ENCODE measurements around the gene SLC13A4.

Gene SLC13A4

DNA sequence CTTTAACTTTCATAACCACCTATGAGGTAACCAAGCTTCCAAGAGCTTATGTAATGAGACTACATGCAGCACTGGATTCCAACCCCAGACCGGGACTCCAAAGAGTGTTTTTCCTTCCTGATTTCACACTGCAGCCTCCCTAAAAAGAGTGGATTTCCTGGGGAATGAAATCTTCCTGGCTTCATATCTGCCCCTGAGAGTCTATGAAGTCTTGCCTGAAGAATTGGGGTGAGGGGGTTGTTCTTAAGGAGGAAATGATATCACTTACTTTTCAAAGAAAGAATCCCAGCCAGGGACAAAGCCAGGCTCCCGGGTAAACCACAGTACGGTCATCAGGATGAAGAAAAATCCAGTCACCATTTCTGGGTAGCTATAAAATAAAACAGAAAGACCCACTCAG is 35.9 kb downstream of the SLC13A4 start:
- in situ Hi-C loops (cut with HindIII; ENCODE audit: low pct_unique_long_range_greater_than_20kb, low sequenced_read_pairs): no loop called here
- no peak for DNase-seq (ENCODE audit: low read depth in 1 of 2, low spot score in 1 of 2)
- TF ChIP-seq JUND (IDR thresholded peaks at IDR 0.05; ENCODE audit: low read depth): no peak

DNA sequence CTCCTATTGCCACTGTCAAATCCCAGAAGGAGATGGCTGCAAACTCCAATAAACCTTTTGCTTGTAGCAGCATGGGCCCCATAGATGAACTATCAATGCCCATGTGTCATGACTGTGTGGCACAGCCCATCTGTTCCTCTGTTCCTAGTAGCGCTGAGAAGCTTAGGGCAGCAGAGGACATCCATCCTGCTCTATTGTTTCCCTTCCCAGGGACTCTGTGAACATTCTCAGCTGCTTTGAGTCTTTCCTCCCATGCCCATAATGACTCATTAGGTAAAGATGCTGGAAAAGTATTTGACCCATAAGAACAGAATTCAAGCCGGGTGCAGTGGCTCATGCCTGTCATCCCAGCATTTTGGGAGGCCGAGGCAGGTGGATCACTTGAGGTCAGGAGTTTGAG is 37.4 kb downstream of the SLC13A4 start:
- no peak for DNase-seq (ENCODE audit: low read depth in 1 of 2, low spot score in 1 of 2)
- no peak for TF ChIP-seq JUND (IDR thresholded peaks at IDR 0.05; ENCODE audit: low read depth)
- in situ Hi-C loops (cut with HindIII; ENCODE audit: low pct_unique_long_range_greater_than_20kb, low sequenced_read_pairs): no loop called here

GRCh38 chr7:135687466-135687865 is 40.5 kb downstream of the SLC13A4 start:
- no peak for DNase-seq (ENCODE audit: low read depth in 1 of 2, low spot score in 1 of 2)
- no peak for TF ChIP-seq JUND (IDR thresholded peaks at IDR 0.05; ENCODE audit: low read depth)
- in situ Hi-C loops (cut with HindIII; ENCODE audit: low pct_unique_long_range_greater_than_20kb, low sequenced_read_pairs): no loop called here

DNA sequence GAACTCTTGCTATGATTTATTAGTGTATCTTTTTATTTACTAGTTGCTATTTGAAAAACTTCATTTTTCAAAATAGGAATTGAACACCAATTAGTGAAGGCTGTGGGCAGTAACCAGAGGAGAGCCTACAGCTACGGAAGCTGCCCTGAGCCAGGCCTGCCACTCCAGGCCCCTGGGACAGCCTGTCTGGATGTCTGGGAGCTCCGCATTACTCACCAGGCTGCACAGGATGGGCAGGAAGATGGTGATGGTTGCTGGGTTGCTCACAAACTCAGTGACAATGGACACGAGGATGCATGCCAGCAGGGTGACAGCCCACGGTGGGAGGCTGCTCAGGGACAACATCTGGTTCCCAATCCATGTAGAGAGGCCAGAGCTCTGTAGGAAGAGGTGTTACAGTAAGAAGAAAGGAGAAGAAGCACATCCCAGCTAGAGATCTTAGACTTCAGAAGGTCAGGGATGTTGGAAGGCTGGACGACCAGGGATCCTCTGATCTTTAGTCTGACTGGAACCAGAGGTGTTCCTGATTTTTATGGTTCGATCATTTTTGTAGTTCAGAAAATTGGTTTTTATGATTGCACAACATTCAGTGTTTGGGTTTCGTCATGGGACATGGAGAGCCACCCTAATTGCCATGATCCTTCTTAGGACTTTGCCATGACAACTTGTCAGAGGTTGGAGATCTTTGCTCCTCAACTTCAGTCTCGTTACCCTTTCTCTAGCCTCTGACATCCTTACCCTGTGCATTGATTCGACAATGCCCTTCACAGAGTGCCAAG is 42.5 kb downstream of the SLC13A4 start:
- TF ChIP-seq JUND (IDR thresholded peaks at IDR 0.05; ENCODE audit: low read depth): no peak
- in situ Hi-C loops (cut with HindIII; ENCODE audit: low pct_unique_long_range_greater_than_20kb, low sequenced_read_pairs): no loop called here
- no peak for DNase-seq (ENCODE audit: low read depth in 1 of 2, low spot score in 1 of 2)

GRCh38 chr7:135684699-135685098 is 43.3 kb downstream of the SLC13A4 start:
- TF ChIP-seq JUND (IDR thresholded peaks at IDR 0.05; ENCODE audit: low read depth): no peak
- in situ Hi-C loops (cut with HindIII; ENCODE audit: low pct_unique_long_range_greater_than_20kb, low sequenced_read_pairs): no loop called here
- no peak for DNase-seq (ENCODE audit: low read depth in 1 of 2, low spot score in 1 of 2)

DNA sequence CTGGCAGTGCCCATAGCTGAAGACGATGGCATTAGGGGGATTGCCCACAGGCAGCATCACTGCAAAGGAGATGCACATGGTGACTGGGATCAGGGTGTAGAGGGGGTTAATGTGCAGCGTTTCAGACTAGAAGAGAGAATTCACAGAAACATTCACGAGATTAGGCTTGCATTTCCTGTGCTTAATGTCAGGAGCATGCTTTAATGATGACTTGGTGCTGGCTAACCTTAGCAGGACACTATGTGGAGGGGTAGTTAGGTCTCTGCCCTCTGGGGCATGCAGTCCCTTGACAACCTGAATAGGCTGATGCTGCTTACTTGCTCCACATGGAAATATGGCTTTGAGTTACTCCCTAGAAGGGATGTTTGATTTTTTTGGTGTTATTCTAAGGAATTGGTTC is 43.9 kb downstream of the SLC13A4 start:
- DNase-seq (ENCODE audit: low read depth in 1 of 2, low spot score in 1 of 2): no peak
- in situ Hi-C loops (cut with HindIII; ENCODE audit: low pct_unique_long_range_greater_than_20kb, low sequenced_read_pairs): no loop called here
- TF ChIP-seq JUND (IDR thresholded peaks at IDR 0.05; ENCODE audit: low read depth): no peak

GRCh38 chr7:135683609-135684008 is 44.4 kb downstream of the SLC13A4 start:
- no peak for TF ChIP-seq JUND (IDR thresholded peaks at IDR 0.05; ENCODE audit: low read depth)
- in situ Hi-C loops (cut with HindIII; ENCODE audit: low pct_unique_long_range_greater_than_20kb, low sequenced_read_pairs): no loop called here

GRCh38 chr7:135682191-135682590 is 45.8 kb downstream of the SLC13A4 start:
- no peak for DNase-seq (ENCODE audit: low read depth in 1 of 2, low spot score in 1 of 2)
- TF ChIP-seq JUND (IDR thresholded peaks at IDR 0.05; ENCODE audit: low read depth): no peak
- in situ Hi-C loops (cut with HindIII; ENCODE audit: low pct_unique_long_range_greater_than_20kb, low sequenced_read_pairs): no loop called here

More at GRCh38 chr7:135683609-135684008, 44.4 kb downstream of the SLC13A4 start:
- DNase-seq (ENCODE audit: low read depth in 1 of 2, low spot score in 1 of 2): peak in 1 of 2 experiments; percentile 12

DNA sequence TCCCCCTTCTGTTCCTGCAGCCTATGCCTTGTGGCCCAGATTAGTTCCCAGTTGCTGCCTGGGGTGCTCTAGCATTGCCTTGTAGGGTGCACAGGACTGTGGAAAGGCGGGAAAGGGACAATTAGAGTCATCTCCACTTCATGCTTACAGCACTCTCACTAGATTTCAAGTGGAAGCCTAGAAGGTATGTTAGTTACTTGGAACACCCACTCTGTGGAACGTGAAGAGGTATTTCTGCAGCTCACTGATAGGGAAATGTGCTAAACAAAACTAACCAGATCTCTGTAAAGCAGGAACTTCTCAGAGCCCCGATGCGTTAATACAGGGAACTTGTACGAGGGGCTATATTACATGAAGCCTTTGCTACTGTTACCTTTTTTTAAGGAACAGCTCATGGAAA is 46.2 kb downstream of the SLC13A4 start:
- in situ Hi-C loops (cut with HindIII; ENCODE audit: low pct_unique_long_range_greater_than_20kb, low sequenced_read_pairs): no loop called here

DNA sequence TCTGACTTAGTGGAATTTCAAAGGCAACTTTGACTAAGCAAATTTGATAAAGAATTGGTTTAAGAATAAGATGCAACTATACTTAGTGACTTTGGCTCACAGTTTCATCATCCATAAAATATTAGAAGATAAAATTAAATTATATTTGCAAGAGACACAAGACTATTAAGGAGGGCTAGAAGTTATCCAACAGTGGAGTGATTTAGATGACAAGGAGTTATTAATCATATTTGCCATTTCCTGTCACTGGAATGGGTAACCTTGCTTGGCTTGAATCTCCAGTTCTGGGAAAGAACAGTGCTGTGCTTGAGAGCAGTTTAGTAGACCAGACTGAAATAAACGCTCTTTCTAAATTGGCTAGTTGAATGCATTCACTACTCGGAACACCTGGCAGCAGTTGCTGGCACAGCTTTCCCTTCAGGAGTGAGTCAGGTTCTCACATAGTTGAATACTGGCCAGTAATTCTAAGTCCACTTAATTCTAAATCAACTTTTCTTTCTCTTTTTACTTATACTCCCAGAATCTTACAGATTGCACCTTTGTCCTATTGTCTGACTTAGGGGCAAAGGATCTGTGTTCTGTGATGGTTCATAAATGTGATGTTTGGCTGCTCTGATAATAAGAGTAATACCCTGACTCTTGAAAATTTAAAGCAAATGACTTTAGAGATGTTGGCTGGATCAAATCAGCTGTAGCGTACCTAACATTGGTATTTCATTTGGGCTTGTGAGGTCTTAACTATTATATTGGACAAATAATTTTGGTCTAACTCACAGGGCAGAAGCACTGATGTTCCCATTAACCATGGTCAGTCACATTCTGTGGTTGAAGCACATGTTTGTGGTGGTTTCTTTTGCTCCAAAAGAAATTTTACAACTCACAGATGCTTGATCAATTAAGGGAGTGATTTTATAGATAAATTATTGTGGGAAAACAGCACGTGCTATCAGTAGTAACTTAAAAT is 49.1 kb downstream of the SLC13A4 start:
- in situ Hi-C loops (cut with HindIII; ENCODE audit: low pct_unique_long_range_greater_than_20kb, low sequenced_read_pairs): no loop called here
- no peak for TF ChIP-seq JUND (IDR thresholded peaks at IDR 0.05; ENCODE audit: low read depth)
- DNase-seq (ENCODE audit: low read depth in 1 of 2, low spot score in 1 of 2): peak; percentile 19 to 46

More for the DNA sequence above, 46.2 kb downstream of the SLC13A4 start:
- TF ChIP-seq JUND (IDR thresholded peaks at IDR 0.05; ENCODE audit: low read depth): no peak
- no peak for DNase-seq (ENCODE audit: low read depth in 1 of 2, low spot score in 1 of 2)

GRCh38 chr7:135673360-135673706 is 54.7 kb downstream of the SLC13A4 start:
- no peak for TF ChIP-seq JUND (IDR thresholded peaks at IDR 0.05; ENCODE audit: low read depth)
- in situ Hi-C loops (cut with HindIII; ENCODE audit: low pct_unique_long_range_greater_than_20kb, low sequenced_read_pairs): no loop called here
- no peak for DNase-seq (ENCODE audit: low read depth in 1 of 2, low spot score in 1 of 2)

DNA sequence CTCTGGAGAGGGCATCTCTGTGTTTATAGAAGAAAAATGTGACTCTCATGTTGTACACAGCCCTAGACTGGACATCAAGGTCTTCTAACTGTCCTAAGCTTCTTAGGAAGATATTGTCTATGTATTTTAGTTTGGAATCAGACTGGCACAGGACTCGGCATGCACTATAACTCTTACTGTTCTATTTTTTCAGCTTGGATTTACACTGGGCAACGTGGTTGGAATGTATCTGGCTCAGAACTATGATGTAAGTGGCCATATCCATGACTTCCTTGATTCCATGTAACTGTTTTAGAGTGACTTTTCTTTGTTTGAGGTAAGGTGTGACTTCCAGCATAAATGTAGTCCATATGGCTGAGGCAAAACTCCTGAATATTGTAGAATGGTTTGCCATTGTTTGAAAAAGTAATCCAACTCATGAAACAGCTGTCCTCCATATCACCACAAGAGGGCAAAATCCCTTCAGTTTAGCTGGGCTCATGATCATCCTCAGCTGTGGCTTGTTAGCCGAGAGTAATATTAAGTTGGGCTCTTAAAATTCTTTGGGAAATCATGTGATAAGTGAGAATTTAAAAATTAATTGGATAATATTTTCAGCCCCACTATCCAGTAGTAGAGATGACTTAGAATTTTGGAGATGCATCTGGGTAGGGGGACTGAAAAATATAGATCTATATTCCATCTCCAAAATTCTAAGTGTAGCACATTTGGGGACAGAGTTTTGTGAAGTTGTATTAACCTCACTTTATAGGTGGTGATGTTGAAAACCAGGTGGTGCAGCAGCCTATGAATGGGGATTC is 55.2 kb downstream of the SLC13A4 start:
- peak; percentile 16 to 66 for DNase-seq (ENCODE audit: low read depth in 1 of 2, low spot score in 1 of 2)
- TF ChIP-seq JUND (IDR thresholded peaks at IDR 0.05; ENCODE audit: low read depth): no peak
- in situ Hi-C loops (cut with HindIII; ENCODE audit: low pct_unique_long_range_greater_than_20kb, low sequenced_read_pairs): no loop called here

Data from T47D (cell line).